GM21576 (cell line): ENCODE results near the gene TRANK1.

Source experiments
- ATAC-seq: cut with Tn5 transposase; IDR thresholded peaks from one replicate; pipeline ENCODE4 v1.9.1; 2021; ENCODE audit warnings: mild to moderate bottlenecking, moderate library complexity; ENCODE audit not compliant: unreplicated experiment

Gene TRANK1

GRCh38 chr3:36811768-36812167 lies 133.1 kb downstream of the TRANK1 start:
- no peak for ATAC-seq

GRCh38 chr3:36804295-36805055 lies 140.4 kb downstream of the TRANK1 start:
- ATAC-seq = no peak

GRCh38 chr3:36803091-36803791 lies 141.6 kb downstream of the TRANK1 start:
- no peak for ATAC-seq

GRCh38 chr3:36800533-36801116 lies 144.2 kb downstream of the TRANK1 start:
- ATAC-seq = no peak

GRCh38 chr3:36796881-36797280 lies 148.0 kb downstream of the TRANK1 start:
- no peak for ATAC-seq

- no peak for ATAC-seq
These were observed 148.7 kb downstream of the TRANK1 start for GRCh38 chr3:36796161-36796560.

GRCh38 chr3:36795622-36796021 lies 149.2 kb downstream of the TRANK1 start:
- ATAC-seq = no peak

- ATAC-seq = peak; percentile 61
These were observed 152.5 kb downstream of the TRANK1 start for GRCh38 chr3:36792342-36792741.

GRCh38 chr3:36790765-36791164 lies 154.1 kb downstream of the TRANK1 start:
- ATAC-seq = no peak

- no peak for ATAC-seq
These were observed 157.6 kb downstream of the TRANK1 start for GRCh38 chr3:36786921-36787890.

- ATAC-seq = no peak
These were observed 160.7 kb downstream of the TRANK1 start for GRCh38 chr3:36784138-36784635.

- no peak for ATAC-seq
These were observed 167.2 kb downstream of the TRANK1 start for GRCh38 chr3:36777424-36778218.
